DOHH2 (cell line): Measurements from ENCODE around the gene SCYGR7.

Experiments used
- EZH2phosphoT487 ChIP-seq: fragments of 200-600 bp; sonication (generic); IDR thresholded peaks from 2 replicates; pipeline ENCODE4 v1.6.1; 2017; ENCODE audit warnings: borderline replicate concordance, mild to moderate bottlenecking, antibody characterized with exemption, low read length, moderate library complexity, mixed read lengths
- TF ChIP-seq, protein P1 (sequence below): fragments of 200-600 bp; sonication (generic); IDR thresholded peaks from one replicate; pipeline ENCODE4 v1.5.1; 2014; ENCODE audit warnings: antibody characterized with exemption, mild to moderate bottlenecking, low read depth, low read length; ENCODE audit not compliant: poor library complexity, severe bottlenecking

DNA sequence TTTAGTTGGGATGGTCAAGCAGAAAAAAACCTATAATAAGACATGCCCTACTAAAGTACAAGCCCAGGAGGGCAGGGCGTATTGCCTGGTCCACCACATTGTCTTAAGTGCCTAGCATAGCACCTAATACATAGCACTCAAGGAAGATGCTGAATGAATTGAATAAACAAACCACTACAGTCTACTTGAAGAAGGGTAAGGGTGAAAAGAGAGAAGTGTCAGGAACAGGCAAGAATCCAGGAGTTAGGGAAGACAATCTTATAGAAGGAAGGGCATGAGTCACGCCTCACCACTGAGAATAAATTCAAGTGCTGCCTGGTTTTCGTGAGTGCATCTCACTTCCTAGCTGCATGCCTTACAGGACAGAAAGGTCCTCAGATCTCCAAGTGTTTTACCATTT, 24.2 kb upstream of the SCYGR7 start:
- TF ChIP-seq, protein P1, sequence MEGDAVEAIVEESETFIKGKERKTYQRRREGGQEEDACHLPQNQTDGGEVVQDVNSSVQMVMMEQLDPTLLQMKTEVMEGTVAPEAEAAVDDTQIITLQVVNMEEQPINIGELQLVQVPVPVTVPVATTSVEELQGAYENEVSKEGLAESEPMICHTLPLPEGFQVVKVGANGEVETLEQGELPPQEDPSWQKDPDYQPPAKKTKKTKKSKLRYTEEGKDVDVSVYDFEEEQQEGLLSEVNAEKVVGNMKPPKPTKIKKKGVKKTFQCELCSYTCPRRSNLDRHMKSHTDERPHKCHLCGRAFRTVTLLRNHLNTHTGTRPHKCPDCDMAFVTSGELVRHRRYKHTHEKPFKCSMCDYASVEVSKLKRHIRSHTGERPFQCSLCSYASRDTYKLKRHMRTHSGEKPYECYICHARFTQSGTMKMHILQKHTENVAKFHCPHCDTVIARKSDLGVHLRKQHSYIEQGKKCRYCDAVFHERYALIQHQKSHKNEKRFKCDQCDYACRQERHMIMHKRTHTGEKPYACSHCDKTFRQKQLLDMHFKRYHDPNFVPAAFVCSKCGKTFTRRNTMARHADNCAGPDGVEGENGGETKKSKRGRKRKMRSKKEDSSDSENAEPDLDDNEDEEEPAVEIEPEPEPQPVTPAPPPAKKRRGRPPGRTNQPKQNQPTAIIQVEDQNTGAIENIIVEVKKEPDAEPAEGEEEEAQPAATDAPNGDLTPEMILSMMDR: no peak
- no peak for TF ChIP-seq EZH2phosphoT487
